OCI-LY7 (cell line): Measurements from ENCODE around the gene EPN1. TPM values are rescaled to one million over a fixed set of nuclear protein-coding genes. Genes with fewer than 3 reads are reported as not detected.
"Not testable (repeated sequence)": the region's sequence is repeated elsewhere in the genome, so short reads cannot be mapped to it uniquely, and the experiment has no call there.

Experiments used
- BruUV-seq: library from RNA; stranded (reverse); fragments of 400-500 nt; replicated peaks from 2 replicates; lab custom pipeline; 2021; lab: Mats Ljungman, UMichigan
- CTCF ChIA-PET: fragments of 300-600 bp; sonication (Branson Sonifier 250); formaldehyde crosslinking; loops from one replicate; lab custom pipeline; 2022; ENCODE audit warnings: antibody characterized with exemption; ENCODE audit not compliant: unreplicated experiment; lab: Charles Lee
- POLR2A ChIA-PET: fragments of 300-600 bp; sonication (Branson Sonifier 250); formaldehyde crosslinking; loops from one replicate; lab custom pipeline; 2022; ENCODE audit warnings: antibody characterized with exemption; lab: Charles Lee
- DNase-seq: peaks from one replicate; pipeline ENCODE4 v3.0.0-alpha.2; 2015; ENCODE audit warnings: low spot score
- H2AFZ ChIP-seq: fragments of 200-600 bp; sonication (generic), shearing (Covaris generic); 2 replicates; pipeline ENCODE4 v1.6.1; 2014; ENCODE audit warnings: mild to moderate bottlenecking, antibody characterized with exemption, low read length, moderate library complexity
- H3K27ac ChIP-seq: fragments of 200-600 bp; sonication (generic); 2 replicates; pipeline ENCODE4 v1.5.1; 2014; ENCODE audit warnings: mixed run types, low read depth, mild to moderate bottlenecking, moderate library complexity, low read length, inconsistent platforms; ENCODE audit not compliant: poor library complexity, severe bottlenecking
- H3K36me3 ChIP-seq: fragments of 200-600 bp; sonication (generic); 2 replicates; pipeline ENCODE4 v1.6.1; 2014; ENCODE audit warnings: mild to moderate bottlenecking, antibody characterized with exemption, low read length, moderate library complexity, mixed read lengths; ENCODE audit not compliant: insufficient read depth
- H3K4me1 ChIP-seq: fragments of 200-600 bp; sonication (generic); 2 replicates; pipeline ENCODE4 v1.5.1; 2014; ENCODE audit warnings: mild to moderate bottlenecking, low read length; ENCODE audit not compliant: insufficient read depth, poor library complexity, severe bottlenecking
- H3K4me2 ChIP-seq: fragments of 200-600 bp; sonication (generic); 2 replicates; pipeline ENCODE4 v1.6.1; 2014; ENCODE audit warnings: mild to moderate bottlenecking, low read length
- H3K4me3 ChIP-seq: fragments of 200-600 bp; sonication (generic); 2 replicates; pipeline ENCODE4 v1.5.1; 2014; ENCODE audit warnings: mild to moderate bottlenecking, low read depth, low read length; ENCODE audit not compliant: poor library complexity, severe bottlenecking
- H3K79me2 ChIP-seq: fragments of 200-600 bp; sonication (generic); 2 replicates; pipeline ENCODE4 v1.6.1; 2016; ENCODE audit warnings: low read depth, mild to moderate bottlenecking, low read length, moderate library complexity, mixed read lengths; ENCODE audit not compliant: insufficient read depth
- H3K9me2 ChIP-seq: fragments of 200-600 bp; sonication (generic); 2 replicates; pipeline ENCODE4 v1.6.1; 2016; ENCODE audit warnings: mild to moderate bottlenecking, low read length, mixed read lengths; ENCODE audit not compliant: insufficient read depth
- H3K9me3 ChIP-seq: fragments of 200-600 bp; sonication (generic); 2 replicates; pipeline ENCODE4 v1.6.1; 2014; ENCODE audit warnings: mild to moderate bottlenecking, mixed run types, low read length, mixed read lengths
- H4K20me1 ChIP-seq: fragments of 200-600 bp; sonication (generic); 2 replicates; pipeline ENCODE4 v1.6.1; 2014; ENCODE audit warnings: mild to moderate bottlenecking, antibody characterized with exemption, low read length, moderate library complexity, mixed read lengths; ENCODE audit not compliant: insufficient read depth
- intact Hi-C: fragments of 100-400 bp; cut with micrococcal nuclease; formaldehyde crosslinking; loops from one replicate; pipeline ENCODE4 v1.10.0; 2022; ENCODE audit not compliant: unreplicated experiment
- small RNA-seq: library from RNA; depleted of rRNA; stranded (forward); fragments of <200 nt; gene quantifications from one replicate; pipeline ENCODE3, GENCODE V24; 2014
- total RNA-seq, 2 experiments: library from RNA; depleted of rRNA in 1 of 2; stranded (reverse); fragments of >200 nt in 1 of 2; shearing (Covaris generic) in 1 of 2; gene quantifications; 2 replicates each; pipeline ENCODE4 v1.2.3, GENCODE V29; 2014 to 2022

Gene EPN1
- total RNA-seq, 2 experiments from 2014 or later = 40.5 to 120 TPM

- CTCF ChIA-PET, BruUV-seq, H2AFZ ChIP-seq, H3K79me2 ChIP-seq, H3K4me1 ChIP-seq, H3K27ac ChIP-seq, intact Hi-C loops, H4K20me1 ChIP-seq, H3K4me3 ChIP-seq, H3K9me2 ChIP-seq, DNase-seq, POLR2A ChIA-PET, H3K36me3 ChIP-seq, H3K4me2 ChIP-seq, H3K9me3 ChIP-seq: not testable (repeated sequence)
Observed at GRCh38 chr19:55758797-55759196, 83.8 kb downstream of the EPN1 start, which contains the start of gene RFPL4A. Gene RFPL4A (plus strand): TSS chr19:55759097. CDS start chr19:55761801, 2,704 bp downstream.

Small RNA genes within 50 kb of the gene (small RNA-seq; reads per million reads assigned to genes)
- gene AC010525.2 = not detected

Other genes starting within 250 kb of the EPN1 start
- not detected in 2 replicates for gene SHISA7, start 231.9 kb upstream of the EPN1 start, total RNA-seq (2014; rRNA removed; shearing (Covaris generic))
- not detected in 2 replicates for gene SHISA7, start 231.9 kb upstream of the EPN1 start, total RNA-seq (2022)
- 89.5 and 115 TPM in 2 replicates for gene ISOC2, start 213.6 kb upstream of the EPN1 start, total RNA-seq (2014; rRNA removed; shearing (Covaris generic))
- gene ISOC2, start 213.6 kb upstream of the EPN1 start, total RNA-seq (2022) = 37.0 and 37.7 TPM in 2 replicates
- gene C19orf85, start 210.5 kb upstream of the EPN1 start, total RNA-seq (2014; rRNA removed; shearing (Covaris generic)) = not detected in 2 replicates
- gene C19orf85, start 210.5 kb upstream of the EPN1 start, total RNA-seq (2022) = not detected in 2 replicates
- 1.8 and 5.2 TPM in 2 replicates for gene ZNF628, start 198.6 kb upstream of the EPN1 start, total RNA-seq (2014; rRNA removed; shearing (Covaris generic))
- gene ZNF628, start 198.6 kb upstream of the EPN1 start, total RNA-seq (2022) = 8.6 and 10.6 TPM in 2 replicates
- gene NAT14, start 190.0 kb upstream of the EPN1 start, total RNA-seq (2014; rRNA removed; shearing (Covaris generic)) = 29.1 and 33.2 TPM in 2 replicates
- gene NAT14, start 190.0 kb upstream of the EPN1 start, total RNA-seq (2022) = 24.2 and 28.3 TPM in 2 replicates
- 0.23 and 0.50 TPM in 2 replicates for gene SSC5D, start 186.8 kb upstream of the EPN1 start, total RNA-seq (2014; rRNA removed; shearing (Covaris generic))
- 1.7 and 2.7 TPM in 2 replicates for gene SSC5D, start 186.8 kb upstream of the EPN1 start, total RNA-seq (2022)
- gene SBK2, start 138.1 kb upstream of the EPN1 start, total RNA-seq (2014; rRNA removed; shearing (Covaris generic)) = not detected in 2 replicates
- not detected in 2 replicates for gene SBK2, start 138.1 kb upstream of the EPN1 start, total RNA-seq (2022)
- not detected in 2 replicates for gene SBK3, start 129.7 kb upstream of the EPN1 start, total RNA-seq (2014; rRNA removed; shearing (Covaris generic))
- gene SBK3, start 129.7 kb upstream of the EPN1 start, total RNA-seq (2022) = 0.34 and 0.68 TPM in 2 replicates
- 4.1 and 6.1 TPM in 2 replicates for gene ZNF579, start 94.4 kb upstream of the EPN1 start, total RNA-seq (2014; rRNA removed; shearing (Covaris generic))
- gene ZNF579, start 94.4 kb upstream of the EPN1 start, total RNA-seq (2022) = 11.1 and 11.6 TPM in 2 replicates
- 6.0 and 6.8 TPM in 2 replicates for gene FIZ1, start 75.7 kb upstream of the EPN1 start, total RNA-seq (2014; rRNA removed; shearing (Covaris generic))
- gene FIZ1, start 75.7 kb upstream of the EPN1 start, total RNA-seq (2022) = 17.1 and 18.0 TPM in 2 replicates
- 14.5 and 21.6 TPM in 2 replicates for gene ZNF524, start 74.9 kb upstream of the EPN1 start, total RNA-seq (2014; rRNA removed; shearing (Covaris generic))
- 9.2 and 12.3 TPM in 2 replicates for gene ZNF524, start 74.9 kb upstream of the EPN1 start, total RNA-seq (2022)
- gene ZNF865, start 69.6 kb upstream of the EPN1 start, total RNA-seq (2014; rRNA removed; shearing (Covaris generic)) = 2.1 and 3.0 TPM in 2 replicates
- gene ZNF865, start 69.6 kb upstream of the EPN1 start, total RNA-seq (2022) = 11.3 and 13.0 TPM in 2 replicates
- 3.4 and 6.6 TPM in 2 replicates for gene ZNF784, start 50.7 kb upstream of the EPN1 start, total RNA-seq (2014; rRNA removed; shearing (Covaris generic))
- gene ZNF784, start 50.7 kb upstream of the EPN1 start, total RNA-seq (2022) = 4.0 and 5.4 TPM in 2 replicates
- gene ZNF580, start 34.2 kb upstream of the EPN1 start, total RNA-seq (2014; rRNA removed; shearing (Covaris generic)) = 17.6 and 24.4 TPM in 2 replicates
- gene ZNF580, start 34.2 kb upstream of the EPN1 start, total RNA-seq (2022) = 50.0 and 52.1 TPM in 2 replicates
- 26.6 and 44.5 TPM in 2 replicates for gene ZNF581, start 31.6 kb upstream of the EPN1 start, total RNA-seq (2014; rRNA removed; shearing (Covaris generic))
- 39.7 and 41.8 TPM in 2 replicates for gene ZNF581, start 31.6 kb upstream of the EPN1 start, total RNA-seq (2022)
- 29.4 and 30.1 TPM in 2 replicates for gene CCDC106, start 27.0 kb upstream of the EPN1 start, total RNA-seq (2014; rRNA removed; shearing (Covaris generic))
- gene CCDC106, start 27.0 kb upstream of the EPN1 start, total RNA-seq (2022) = 29.0 and 30.9 TPM in 2 replicates
- gene U2AF2, start 20.2 kb upstream of the EPN1 start, total RNA-seq (2014; rRNA removed; shearing (Covaris generic)) = 193 and 211 TPM in 2 replicates
- gene U2AF2, start 20.2 kb upstream of the EPN1 start, total RNA-seq (2022) = 233 and 264 TPM in 2 replicates
- gene NLRP9, start 63.2 kb downstream of the EPN1 start, total RNA-seq (2014; rRNA removed; shearing (Covaris generic)) = 0.21 TPM in 1 of 2 replicates, not detected in the other
- 0.17 TPM in 1 of 2 replicates, not detected in the other for gene NLRP9, start 63.2 kb downstream of the EPN1 start, total RNA-seq (2022)
- not detected in 2 replicates for gene RFPL4A, start 83.9 kb downstream of the EPN1 start, total RNA-seq (2014; rRNA removed; shearing (Covaris generic))
- not detected in 2 replicates for gene RFPL4A, start 83.9 kb downstream of the EPN1 start, total RNA-seq (2022)
- gene RFPL4AL1, start 93.9 kb downstream of the EPN1 start, total RNA-seq (2014; rRNA removed; shearing (Covaris generic)) = not detected in 2 replicates
- gene RFPL4AL1, start 93.9 kb downstream of the EPN1 start, total RNA-seq (2022) = not detected in 2 replicates
- 72.9 and 79.3 TPM in 2 replicates for gene NLRP11, start 156.8 kb downstream of the EPN1 start, total RNA-seq (2014; rRNA removed; shearing (Covaris generic))
- 91.6 and 112 TPM in 2 replicates for gene NLRP11, start 156.8 kb downstream of the EPN1 start, total RNA-seq (2022)
- gene NLRP4, start 161.3 kb downstream of the EPN1 start, total RNA-seq (2014; rRNA removed; shearing (Covaris generic)) = 4.2 and 4.6 TPM in 2 replicates
- gene NLRP4, start 161.3 kb downstream of the EPN1 start, total RNA-seq (2022) = 3.6 and 4.0 TPM in 2 replicates